IPS-18c (cell line): ENCODE results near the gene LYRM1.
"Not testable (repeated sequence)": the region's sequence is repeated elsewhere in the genome, so short reads cannot be mapped to it uniquely, and the experiment has no call there.

Source experiments
- H3K4me3 ChIP-seq: 2 replicates; pipeline ENCODE4 v1.7.0; 2013; ENCODE audit warnings: low read depth, mild to moderate bottlenecking, low read length, moderate library complexity; ENCODE audit not compliant: insufficient read depth
- H3K9me3 ChIP-seq: one replicate; pipeline ENCODE4 v1.6.1; 2013; ENCODE audit warnings: mild to moderate bottlenecking, low read length, moderate library complexity; ENCODE audit not compliant: control insufficient read depth, insufficient read depth

LYRM1 gene, protein sequence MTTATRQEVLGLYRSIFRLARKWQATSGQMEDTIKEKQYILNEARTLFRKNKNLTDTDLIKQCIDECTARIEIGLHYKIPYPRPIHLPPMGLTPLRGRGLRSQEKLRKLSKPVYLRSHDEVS

DNA sequence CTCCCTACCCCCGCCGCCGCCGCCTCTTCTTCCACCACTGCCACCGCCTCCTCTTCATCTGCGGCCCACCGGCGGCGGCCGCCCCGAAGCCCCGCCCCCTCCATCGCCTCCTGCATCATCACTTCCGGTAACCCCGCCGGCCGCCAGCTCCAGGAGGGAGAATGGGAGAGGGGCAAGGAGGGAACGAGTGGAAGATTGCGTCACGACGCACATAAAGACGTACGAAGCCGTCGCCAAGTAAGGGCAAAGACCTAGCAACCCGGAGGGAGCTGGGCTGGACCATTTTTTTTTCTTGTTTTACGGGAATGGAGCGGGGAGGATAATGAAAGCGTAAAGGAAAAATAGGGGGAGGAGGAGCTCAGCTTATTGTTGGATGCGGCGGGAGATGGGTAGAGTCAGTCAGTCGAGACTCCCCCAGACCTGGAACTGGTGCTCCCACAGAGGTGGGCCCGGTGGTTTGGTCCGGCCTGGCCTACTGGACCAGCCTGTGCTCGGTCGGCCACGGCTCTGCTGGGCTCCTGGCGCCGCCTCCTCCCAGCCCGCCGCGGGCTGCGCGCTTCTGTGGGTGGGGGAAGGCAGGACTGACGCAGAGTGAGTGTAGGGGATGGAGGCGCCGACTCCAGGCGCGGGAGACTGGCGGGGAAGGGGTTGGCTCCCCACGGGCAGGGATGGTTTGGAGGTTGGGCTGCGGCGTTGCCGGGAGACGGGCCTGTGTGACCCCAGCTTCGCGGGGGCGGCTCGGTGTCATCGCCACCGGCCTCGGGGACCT is at the start of gene LYRM1, which contains the start of gene DCUN1D3:
TSS of gene LYRM1 (plus strand) at position 473 of the 769 bp plus-strand sequence. CDS start 14,785 bp downstream, outside the sequence.
TSS of gene DCUN1D3 (minus strand) at position 60 of the 769 bp plus-strand sequence. CDS start 37,820 bp downstream, outside the sequence.
- H3K9me3 ChIP-seq = no peaks in the 10 kb centered on the region
- peak within 1 kb of the TSS; percentile 89 for H3K4me3 ChIP-seq

GRCh38 chr16:20850981-20851380 is 49.6 kb upstream of the LYRM1 start:
- no peaks in the 10 kb centered on the region for H3K9me3 ChIP-seq
- H3K4me3 ChIP-seq = no peak overlapping the region

DNA sequence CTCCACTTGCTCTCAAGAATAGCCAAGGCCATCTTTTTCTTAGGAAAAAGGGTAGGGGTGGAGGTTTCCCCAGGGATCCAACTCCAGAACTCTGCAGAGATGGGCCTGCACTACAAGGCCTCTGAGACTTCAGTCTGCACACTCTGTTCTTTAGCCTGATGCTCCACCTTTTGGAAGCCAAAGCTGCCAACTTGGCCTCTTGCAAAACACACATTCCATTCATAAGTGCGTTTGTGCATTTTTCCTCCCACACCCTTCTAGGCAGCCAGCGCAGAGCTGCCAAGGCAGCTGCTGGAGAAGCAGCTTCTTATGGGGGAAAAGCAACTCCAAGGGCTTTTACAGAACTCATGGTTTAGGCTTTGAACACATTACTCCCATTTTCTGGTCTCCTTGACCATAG is 49.0 kb upstream of the LYRM1 start:
- no peaks in the 10 kb centered on the region for H3K9me3 ChIP-seq
- H3K4me3 ChIP-seq = no peak overlapping the region

- no peaks in the 10 kb centered on the region for H3K9me3 ChIP-seq
- no peak overlapping the region for H3K4me3 ChIP-seq
Measured at GRCh38 chr16:20853143-20853542, 47.4 kb upstream of the LYRM1 start.

DNA sequence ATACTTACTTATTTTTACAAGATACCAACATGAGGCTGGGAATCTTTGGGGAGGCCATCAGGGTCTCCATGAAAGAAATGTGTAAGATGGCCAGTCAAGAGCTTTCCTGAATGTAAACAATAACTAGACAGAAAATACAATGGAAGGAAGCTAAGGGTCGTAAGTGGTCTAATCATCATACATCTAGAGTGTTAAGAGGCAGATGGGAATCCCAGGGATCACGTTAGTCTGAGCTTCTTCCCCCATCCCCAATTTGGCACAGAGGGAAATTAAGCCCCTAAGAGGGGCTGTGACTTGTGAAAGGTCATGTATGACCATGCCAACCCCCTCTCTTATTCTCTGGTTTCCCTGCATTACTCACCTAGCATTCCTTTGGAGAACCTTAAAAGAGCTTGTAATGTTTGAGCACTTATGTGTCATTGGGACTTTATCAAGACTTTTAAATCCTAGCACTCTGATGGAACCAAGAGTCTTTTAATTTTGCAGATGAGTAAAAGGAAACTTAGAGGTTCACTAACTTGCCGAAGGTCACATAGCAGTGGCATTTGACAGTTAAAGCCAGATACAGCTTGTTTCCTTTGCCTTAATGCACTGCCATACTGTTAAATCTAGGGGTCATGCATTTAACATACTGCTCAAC is 46.5 kb upstream of the LYRM1 start:
- Histone ChIP-seq H3K4me3 (no peak overlapping the region), H3K9me3 (no peaks in the 10 kb centered on the region)

- no peaks in the 10 kb centered on the region for H3K9me3 ChIP-seq
- no peak overlapping the region for H3K4me3 ChIP-seq
Measured at GRCh38 chr16:20854963-20855362, 45.6 kb upstream of the LYRM1 start.

DNA sequence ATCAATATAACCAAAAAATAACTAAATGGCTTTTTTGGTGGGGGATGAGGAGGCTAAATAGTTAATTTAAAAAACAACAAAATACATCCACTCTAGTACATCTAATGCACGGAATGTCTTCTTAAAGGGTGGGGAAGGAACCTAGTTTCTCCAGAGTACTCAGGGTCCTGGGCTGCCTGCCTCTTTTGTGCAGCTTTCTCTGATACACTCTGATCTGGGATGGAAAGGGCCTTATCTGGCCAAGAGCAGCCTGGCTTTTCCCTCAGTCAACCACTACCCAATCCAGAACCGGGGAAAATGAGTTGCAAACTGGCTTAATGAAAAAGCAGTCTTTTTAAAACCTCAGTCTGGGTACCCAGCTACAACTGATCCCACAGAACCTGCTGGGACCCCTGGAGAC is 43.3 kb upstream of the LYRM1 start:
- no peak overlapping the region for H3K4me3 ChIP-seq
- H3K9me3 ChIP-seq = no peaks in the 10 kb centered on the region

DNA sequence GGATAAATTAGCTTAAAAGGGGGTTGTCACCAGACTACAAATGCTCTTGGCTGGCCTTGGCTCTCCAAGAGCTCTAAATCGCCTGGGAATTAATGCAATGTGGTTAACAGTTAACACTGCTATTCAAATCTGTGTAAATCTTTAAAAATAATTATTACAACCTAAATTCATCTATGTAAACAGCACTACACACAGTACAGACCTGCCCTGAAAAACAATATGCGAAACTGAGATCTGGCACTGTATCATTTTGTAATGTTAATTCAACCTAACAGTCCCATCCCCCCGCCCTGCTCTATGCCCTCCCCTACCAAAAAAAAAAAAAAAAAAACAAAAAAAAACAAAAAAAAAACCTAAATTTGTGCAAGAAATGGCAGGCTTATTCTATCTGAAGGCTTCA is 41.3 kb upstream of the LYRM1 start:
- Histone ChIP-seq H3K4me3 (no peak overlapping the region), H3K9me3 (no peaks in the 10 kb centered on the region)

DNA sequence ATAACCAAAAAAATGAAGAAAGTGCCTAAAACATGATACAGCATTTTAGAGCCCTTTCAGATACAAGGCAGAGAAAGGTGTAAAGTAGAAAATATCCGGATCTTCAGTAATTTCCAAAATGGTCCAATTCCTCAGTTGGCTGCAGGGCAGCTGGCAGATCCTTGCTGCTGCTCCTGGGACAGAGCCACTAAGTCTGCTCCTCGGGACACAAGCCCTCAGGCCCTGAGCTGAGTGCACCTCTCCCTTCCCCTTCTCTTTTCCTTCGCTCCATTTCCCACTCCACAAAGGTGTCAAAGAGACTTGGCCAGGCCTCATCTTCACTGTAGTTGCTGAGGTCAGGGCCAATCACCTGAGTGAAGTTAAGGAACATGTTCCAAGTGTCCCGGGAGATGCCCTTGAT is 40.9 kb upstream of the LYRM1 start:
- H3K4me3 ChIP-seq = no peak overlapping the region
- no peaks in the 10 kb centered on the region for H3K9me3 ChIP-seq

DNA sequence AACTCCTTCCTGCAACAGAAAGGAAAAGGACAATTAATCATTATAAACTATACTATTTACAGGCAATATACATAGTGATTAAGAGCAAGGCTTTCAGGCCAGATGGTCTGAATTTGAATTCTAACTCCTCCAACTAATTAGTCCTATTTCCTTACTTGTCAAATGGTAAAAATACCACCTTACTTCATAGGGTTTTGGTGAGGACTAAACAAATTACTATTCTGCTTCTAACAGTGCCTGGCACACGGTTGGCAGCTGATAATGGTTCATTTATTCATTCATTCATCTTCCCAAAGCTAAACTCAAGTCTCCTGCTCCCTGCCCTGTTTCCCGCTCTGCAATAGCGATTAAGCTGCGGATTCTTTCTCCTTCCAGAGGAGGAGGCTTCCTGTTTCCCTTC is 40.2 kb upstream of the LYRM1 start:
- Histone ChIP-seq H3K9me3 (no peaks in the 10 kb centered on the region), H3K4me3 (no peak overlapping the region)

GRCh38 chr16:20860995-20861394 is 39.6 kb upstream of the LYRM1 start:
- not testable (repeated sequence) for H3K9me3 ChIP-seq, H3K4me3 ChIP-seq

DNA sequence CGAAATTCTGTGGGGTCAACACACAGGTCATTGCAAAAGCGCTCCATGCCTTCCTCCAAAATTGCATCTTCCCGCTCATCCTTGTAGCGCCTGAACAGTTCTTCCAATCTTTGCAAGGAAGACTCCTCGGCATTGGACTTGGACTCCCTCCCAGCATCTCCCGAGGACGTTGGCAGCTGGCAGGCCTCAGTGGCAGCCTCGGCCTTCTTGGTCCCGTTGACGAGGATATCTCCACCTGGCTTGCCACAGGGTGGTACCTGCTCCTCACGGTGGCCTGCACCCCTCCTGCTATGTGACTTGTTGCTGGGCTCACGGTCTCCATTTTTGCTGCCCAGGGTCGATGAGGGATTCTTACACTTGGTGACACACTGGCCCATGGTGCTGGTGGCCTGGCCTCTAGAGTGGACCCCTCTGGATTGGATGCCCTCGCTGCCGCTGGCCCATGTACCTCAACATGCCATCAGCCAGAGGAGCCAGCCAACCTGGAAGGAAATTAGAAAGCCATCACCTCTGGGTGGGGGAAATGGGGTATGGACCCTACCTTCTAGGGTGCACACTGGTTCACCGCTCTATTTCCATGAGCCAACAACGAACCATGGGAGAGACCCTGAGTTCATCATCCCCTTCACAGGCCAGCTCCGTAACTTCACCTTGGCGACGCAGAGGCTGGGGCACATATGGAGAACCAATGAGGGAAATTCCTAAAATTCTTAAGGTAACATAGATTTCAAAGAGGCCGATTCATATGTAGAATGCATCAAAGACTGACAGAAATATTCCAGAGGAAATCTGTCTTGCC is 38.2 kb upstream of the LYRM1 start:
- no peaks in the 10 kb centered on the region for H3K9me3 ChIP-seq
- no peak overlapping the region for H3K4me3 ChIP-seq

DNA sequence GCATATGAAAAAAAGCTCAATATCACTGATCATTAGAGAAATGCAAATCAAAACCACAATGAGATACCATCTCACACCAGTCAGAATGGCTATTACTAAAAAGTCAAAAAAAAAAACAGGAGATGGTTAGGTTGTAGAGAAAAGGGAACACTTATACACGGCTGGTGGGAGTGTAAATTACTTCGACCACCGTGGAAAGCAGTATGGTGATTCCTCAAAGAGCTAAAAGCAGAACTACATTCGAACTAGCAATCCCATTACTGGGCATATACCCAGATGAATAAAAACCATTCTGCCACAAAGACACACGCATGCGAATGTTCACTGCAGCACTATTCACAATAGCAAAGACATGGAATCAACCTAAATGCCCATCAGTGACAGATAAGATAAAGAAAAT is 36.2 kb upstream of the LYRM1 start:
- not testable (repeated sequence) for H3K4me3 ChIP-seq, H3K9me3 ChIP-seq

DNA sequence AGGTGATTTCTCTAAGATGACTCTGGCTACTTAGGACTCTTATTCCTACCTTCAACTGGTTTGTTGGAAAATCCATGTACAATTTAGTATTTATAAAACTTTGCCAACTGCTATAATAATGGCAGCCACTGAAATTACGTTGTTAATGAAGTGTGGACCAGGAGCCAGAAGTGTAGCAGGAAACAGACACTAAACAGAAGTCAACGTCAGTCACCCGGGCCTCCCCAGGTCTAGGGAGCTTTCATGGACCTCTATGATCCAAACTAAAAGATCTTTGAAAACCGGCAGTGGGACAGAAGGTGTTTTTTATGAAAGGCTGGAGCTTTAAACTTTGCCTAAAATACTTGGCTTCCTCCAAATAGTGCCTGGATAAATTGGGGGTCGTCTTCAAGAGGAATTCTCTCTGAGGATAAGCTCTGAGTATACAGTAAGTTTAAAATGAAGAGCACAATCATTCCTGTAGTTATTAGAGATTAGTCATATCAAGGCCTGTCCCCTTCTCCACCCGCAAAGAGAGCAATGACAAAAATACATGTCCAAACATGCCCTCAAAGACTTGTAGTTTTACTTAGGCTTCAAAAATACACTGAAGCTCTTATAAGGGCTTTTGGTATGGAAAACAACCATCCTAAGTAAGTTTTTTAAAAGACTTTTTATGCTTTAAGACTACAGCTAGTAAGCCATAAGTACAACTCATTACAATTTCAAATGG is 35.0 kb upstream of the LYRM1 start:
- H3K9me3 ChIP-seq = no peaks in the 10 kb centered on the region
- no peak overlapping the region for H3K4me3 ChIP-seq

- H3K4me3 ChIP-seq = no peak overlapping the region
- H3K9me3 ChIP-seq = no peaks in the 10 kb centered on the region
Measured at GRCh38 chr16:20866145-20866772, 34.3 kb upstream of the LYRM1 start.

- no peaks in the 10 kb centered on the region for H3K9me3 ChIP-seq
- H3K4me3 ChIP-seq = no peak overlapping the region
Measured at GRCh38 chr16:20866801-20867200, 33.8 kb upstream of the LYRM1 start.

- H3K4me3 ChIP-seq = no peak overlapping the region
- no peaks in the 10 kb centered on the region for H3K9me3 ChIP-seq
Measured at GRCh38 chr16:20867585-20867984, 33.0 kb upstream of the LYRM1 start.
